Fibroblast of pulmonary artery (primary cell): Measurements from ENCODE around the gene PPARG.

Source experiments
- DNase-seq: peaks from one replicate; pipeline ENCODE4 v3.0.0-alpha.2; 2010; ENCODE audit warnings: low read depth
- H3K4me3 ChIP-seq: replicated peaks from 2 replicates; pipeline ENCODE4 v1.5.1; 2011; ENCODE audit warnings: low read depth, mild to moderate bottlenecking, control low read depth, low read length, moderate library complexity
- TF ChIP-seq, protein P1 (sequence below): IDR thresholded peaks from 2 replicates; pipeline ENCODE4 v1.5.1; 2011; ENCODE audit warnings: mild to moderate bottlenecking, control low read depth, low read length, inconsistent platforms; ENCODE audit errors: missing control alignments

PPARG gene

GRCh38 chr3:12421132-12421531 is 132.3 kb downstream of the PPARG start:
- TF ChIP-seq, protein P1, sequence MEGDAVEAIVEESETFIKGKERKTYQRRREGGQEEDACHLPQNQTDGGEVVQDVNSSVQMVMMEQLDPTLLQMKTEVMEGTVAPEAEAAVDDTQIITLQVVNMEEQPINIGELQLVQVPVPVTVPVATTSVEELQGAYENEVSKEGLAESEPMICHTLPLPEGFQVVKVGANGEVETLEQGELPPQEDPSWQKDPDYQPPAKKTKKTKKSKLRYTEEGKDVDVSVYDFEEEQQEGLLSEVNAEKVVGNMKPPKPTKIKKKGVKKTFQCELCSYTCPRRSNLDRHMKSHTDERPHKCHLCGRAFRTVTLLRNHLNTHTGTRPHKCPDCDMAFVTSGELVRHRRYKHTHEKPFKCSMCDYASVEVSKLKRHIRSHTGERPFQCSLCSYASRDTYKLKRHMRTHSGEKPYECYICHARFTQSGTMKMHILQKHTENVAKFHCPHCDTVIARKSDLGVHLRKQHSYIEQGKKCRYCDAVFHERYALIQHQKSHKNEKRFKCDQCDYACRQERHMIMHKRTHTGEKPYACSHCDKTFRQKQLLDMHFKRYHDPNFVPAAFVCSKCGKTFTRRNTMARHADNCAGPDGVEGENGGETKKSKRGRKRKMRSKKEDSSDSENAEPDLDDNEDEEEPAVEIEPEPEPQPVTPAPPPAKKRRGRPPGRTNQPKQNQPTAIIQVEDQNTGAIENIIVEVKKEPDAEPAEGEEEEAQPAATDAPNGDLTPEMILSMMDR: no peak
- H3K4me3 ChIP-seq: no peak overlapping the region
- no peak for DNase-seq

DNA sequence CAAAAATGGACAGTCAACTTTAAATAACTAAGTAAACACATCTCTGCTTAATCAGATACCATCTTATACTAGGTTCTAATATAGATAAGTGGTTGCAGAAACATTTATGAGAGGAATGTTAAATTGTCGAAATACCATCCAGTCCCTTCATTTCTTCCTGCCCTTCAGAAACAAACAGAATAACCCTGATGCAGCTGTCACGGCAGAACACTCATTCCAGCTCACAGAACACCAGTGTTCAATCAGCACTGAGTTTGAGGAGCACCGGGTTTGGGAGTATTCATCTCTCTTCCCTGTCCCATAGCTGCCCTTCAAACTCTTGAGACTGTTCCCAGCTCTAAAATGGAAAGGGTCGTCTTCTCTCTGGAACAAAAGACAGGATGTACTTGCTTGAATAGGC is 134.3 kb downstream of the PPARG start:
- DNase-seq: no peak
- H3K4me3 ChIP-seq: no peak overlapping the region
- TF ChIP-seq, protein P1: no peak

GRCh38 chr3:12423918-12424630 is 135.2 kb downstream of the PPARG start:
- TF ChIP-seq, protein P1: no peak
- no peak overlapping the region for H3K4me3 ChIP-seq
- peak; percentile 54 for DNase-seq

- TF ChIP-seq, protein P1: no peak
- no peak overlapping the region for H3K4me3 ChIP-seq
- no peak for DNase-seq
Observed at GRCh38 chr3:12424635-12425319, 135.9 kb downstream of the PPARG start.

GRCh38 chr3:12425850-12426579 is 137.1 kb downstream of the PPARG start:
- DNase-seq: no peak
- no peak overlapping the region for H3K4me3 ChIP-seq
- TF ChIP-seq, protein P1: no peak

GRCh38 chr3:12427551-12427950 is 138.7 kb downstream of the PPARG start:
- DNase-seq: no peak
- TF ChIP-seq, protein P1: no peak
- H3K4me3 ChIP-seq: no peak overlapping the region
